ENCODE data around the gene GRK5.

Gene GRK5

GRCh38 chr10:119308089-119308488 is 100.7 kb downstream of the GRK5 start:
- Histone ChIP-seq H3K4me1 (ENCODE audit: low read length) (peaks cover 55% of the 10 kb centered on the region), H2AFZ (ENCODE audit: low read length) (no peak overlapping the region), H3K27ac (ENCODE audit: low read length) (no peak overlapping the region), H3K9me2 (replicated peaks; ENCODE audit: insufficient read depth, low read length) (no peaks in the 10 kb centered on the region), H3K9ac (ENCODE audit: low read length) (peak overlapping the region; percentile 95; the same call in 1 of the 2 replicates), H3K36me3 (replicated peaks; ENCODE audit: insufficient read depth, low read length) (no peaks in the 10 kb centered on the region), H3K27me3 (replicated peaks; ENCODE audit: insufficient read depth, low read length) (no peaks in the 10 kb centered on the region), H3K79me2 (ENCODE audit: low read length) (peaks cover 70% of the 10 kb centered on the region), H3F3A (ENCODE audit: insufficient read depth, low read length) (peaks cover 25% of the 10 kb centered on the region), H3K4me3 (ENCODE audit: low read length) (peak overlapping the region; percentile 81), H4K20me1 (ENCODE audit: insufficient read depth, low read length) (peaks cover 3% of the 10 kb centered on the region; the same call in 1 of the 2 replicates), H3K4me2 (ENCODE audit: low read depth, low read length) (peak overlapping the region; percentile 100), H3K9me3 (replicated peaks; ENCODE audit: insufficient read depth, low read length) (no peaks in the 10 kb centered on the region)
- DNase-seq, result no peak
- TF ChIP-seq CTCF (IDR thresholded peaks at IDR 0.05; ENCODE audit: low read length), result no peak
- TF ChIP-seq EZH2phosphoT487 (IDR thresholded peaks at IDR 0.05; ENCODE audit: low read length), result no peak
- no peak for TF ChIP-seq EZH2 (optimal IDR thresholded peaks at IDR 0.05; ENCODE audit: low read depth, low read length)

DNA sequence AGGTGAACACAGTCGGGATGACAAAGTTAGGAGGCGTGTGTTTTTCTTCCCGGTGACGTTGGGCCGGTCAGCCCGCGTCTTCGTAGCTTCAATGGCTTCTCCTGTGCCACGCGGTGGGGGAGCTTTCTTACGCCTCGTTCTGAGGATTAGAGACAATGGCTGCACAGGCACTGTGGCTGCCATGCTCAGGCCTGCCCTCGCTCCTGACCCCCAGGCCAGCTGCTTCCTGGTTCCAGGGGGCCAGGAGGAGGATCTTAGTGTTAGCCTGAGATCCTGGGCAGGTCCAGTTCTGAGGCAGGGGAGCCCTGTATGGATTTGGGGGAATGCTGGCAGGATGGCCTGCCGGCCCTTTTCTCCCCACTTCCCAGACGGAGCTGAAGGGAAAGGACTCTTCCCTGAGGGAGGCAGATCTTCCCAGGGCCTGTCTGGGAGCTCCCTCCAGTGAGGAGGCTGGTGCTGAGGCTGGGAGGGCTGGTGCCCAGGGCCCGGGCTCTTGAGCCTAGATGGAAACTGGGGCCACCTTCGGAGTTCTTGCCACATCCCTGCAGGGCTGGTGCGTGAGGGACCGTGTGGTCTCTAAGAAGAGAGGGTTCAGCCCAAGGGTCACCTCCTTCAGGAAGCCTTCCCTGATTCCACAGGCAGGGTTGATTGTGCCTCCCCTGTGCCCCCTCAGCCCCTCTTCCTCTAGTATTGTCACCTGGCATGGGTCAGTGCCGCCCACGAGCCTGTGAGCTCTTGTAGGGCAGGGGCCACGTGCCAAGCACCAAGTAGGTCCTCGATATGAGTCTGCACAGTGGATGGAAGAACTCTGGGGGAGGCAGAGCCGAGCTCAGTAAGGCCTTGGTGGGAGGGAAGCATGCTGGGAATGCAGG is 101.4 kb downstream of the GRK5 start:
- H3K9me3 ChIP-seq (replicated peaks; ENCODE audit: insufficient read depth, low read length), result no peaks in the 10 kb centered on the region
- peaks cover 28% of the 10 kb centered on the region for H3F3A ChIP-seq (ENCODE audit: insufficient read depth, low read length)
- H3K27ac ChIP-seq (ENCODE audit: low read length), result no peak overlapping the region
- H3K9ac ChIP-seq (ENCODE audit: low read length), result no peak overlapping the region
- no peaks in the 10 kb centered on the region for H3K27me3 ChIP-seq (replicated peaks; ENCODE audit: insufficient read depth, low read length)
- H3K4me3 ChIP-seq (ENCODE audit: low read length), result no peak overlapping the region
- H3K4me2 ChIP-seq (ENCODE audit: low read depth, low read length), result peak overlapping the region; percentile 100; the same call in 1 of the 2 replicates
- peaks cover 4% of the 10 kb centered on the region; the same call in 1 of the 2 replicates for H4K20me1 ChIP-seq (ENCODE audit: insufficient read depth, low read length)
- H2AFZ ChIP-seq (ENCODE audit: low read length), result no peak overlapping the region
- DNase-seq, result no peak
- H3K36me3 ChIP-seq (replicated peaks; ENCODE audit: insufficient read depth, low read length), result no peaks in the 10 kb centered on the region
- H3K79me2 ChIP-seq (ENCODE audit: low read length), result peaks cover 77% of the 10 kb centered on the region
- no peaks in the 10 kb centered on the region for H3K9me2 ChIP-seq (replicated peaks; ENCODE audit: insufficient read depth, low read length)
- TF ChIP-seq EZH2phosphoT487 (IDR thresholded peaks at IDR 0.05; ENCODE audit: low read length) (no peak), EZH2 (optimal IDR thresholded peaks at IDR 0.05; ENCODE audit: low read depth, low read length) (no peak), CTCF (IDR thresholded peaks at IDR 0.05; ENCODE audit: low read length) (no peak)
- peaks cover 62% of the 10 kb centered on the region for H3K4me1 ChIP-seq (ENCODE audit: low read length)

GRCh38 chr10:119309423-119309770 is 102.0 kb downstream of the GRK5 start:
- H3F3A ChIP-seq (ENCODE audit: insufficient read depth, low read length), result peaks cover 28% of the 10 kb centered on the region
- no peak overlapping the region for H3K9ac ChIP-seq (ENCODE audit: low read length)
- no peaks in the 10 kb centered on the region for H3K9me2 ChIP-seq (replicated peaks; ENCODE audit: insufficient read depth, low read length)
- TF ChIP-seq EZH2phosphoT487 (IDR thresholded peaks at IDR 0.05; ENCODE audit: low read length), result no peak
- TF ChIP-seq CTCF (IDR thresholded peaks at IDR 0.05; ENCODE audit: low read length), result no peak
- no peak for TF ChIP-seq EZH2 (optimal IDR thresholded peaks at IDR 0.05; ENCODE audit: low read depth, low read length)
- no peaks in the 10 kb centered on the region for H3K27me3 ChIP-seq (replicated peaks; ENCODE audit: insufficient read depth, low read length)
- peaks cover 83% of the 10 kb centered on the region for H3K79me2 ChIP-seq (ENCODE audit: low read length)
- DNase-seq, result no peak
- no peak overlapping the region for H2AFZ ChIP-seq (ENCODE audit: low read length)
- no peaks in the 10 kb centered on the region for H3K36me3 ChIP-seq (replicated peaks; ENCODE audit: insufficient read depth, low read length)
- H3K9me3 ChIP-seq (replicated peaks; ENCODE audit: insufficient read depth, low read length), result no peaks in the 10 kb centered on the region
- H3K4me3 ChIP-seq (ENCODE audit: low read length), result no peak overlapping the region
- H4K20me1 ChIP-seq (ENCODE audit: insufficient read depth, low read length), result peaks cover 10% of the 10 kb centered on the region
- peaks cover 66% of the 10 kb centered on the region for H3K4me1 ChIP-seq (ENCODE audit: low read length)
- H3K27ac ChIP-seq (ENCODE audit: low read length), result no peak overlapping the region
- H3K4me2 ChIP-seq (ENCODE audit: low read depth, low read length), result no peak overlapping the region

Measured in MM.1S (cell line).